Measurements from ENCODE around the gene TMTC2. TPM values are rescaled to one million over a fixed set of nuclear protein-coding genes. Genes with fewer than 3 reads are reported as not detected.

Gene TMTC2
- total RNA-seq, 2 donors from 2014 or later, result 4.7 to 9.0 TPM

GRCh38 chr12:82874945-82875344, 188.2 kb downstream of the TMTC2 start:
- H3K27ac Mint-ChIP-seq, result no peak overlapping the region

GRCh38 chr12:82876075-82876474, 189.4 kb downstream of the TMTC2 start:
- ATAC-seq (replicated peaks in 1 of 2), result no peak

More at GRCh38 chr12:82874945-82875344, 188.2 kb downstream of the TMTC2 start:
- Mint-ChIP-seq H3K27me3 (ENCODE audit: low read depth) (no peaks in the 10 kb centered on the region), H3K36me3 (ENCODE audit: insufficient read depth in 2 of 2) (peaks cover 0 to 2% of the 10 kb centered on the region in 2 donors), H3K9me3 (peaks cover 0 to 2% of the 10 kb centered on the region in 2 donors), H3K4me1 (ENCODE audit: low read depth) (no peaks in the 10 kb centered on the region), H3K4me3 (no peak overlapping the region)
- DNase-seq (peak in 1 of 2 donors; percentile 3), ATAC-seq (replicated peaks in 1 of 2) (peak; percentile 80 to 95)

GRCh38 chr12:82877963-82878362, 191.3 kb downstream of the TMTC2 start:
- peaks cover 0 to 2% of the 10 kb centered on the region in 2 donors for H3K9me3 Mint-ChIP-seq
- H3K4me1 Mint-ChIP-seq (ENCODE audit: low read depth), result no peaks in the 10 kb centered on the region
- H3K27me3 Mint-ChIP-seq (ENCODE audit: low read depth), result no peaks in the 10 kb centered on the region
- ATAC-seq (replicated peaks in 1 of 2), result peak in 1 of 2 donors; percentile 29
- no peak overlapping the region for H3K27ac Mint-ChIP-seq
- peaks cover 0 to 2% of the 10 kb centered on the region in 2 donors for H3K36me3 Mint-ChIP-seq (ENCODE audit: insufficient read depth in 2 of 2)
- no peak overlapping the region for H3K4me3 Mint-ChIP-seq
- DNase-seq, result no peak

More at GRCh38 chr12:82876075-82876474, 189.4 kb downstream of the TMTC2 start:
- H3K4me3 Mint-ChIP-seq, result no peak overlapping the region
- no peak for DNase-seq
- peaks cover 0 to 2% of the 10 kb centered on the region in 2 donors for H3K9me3 Mint-ChIP-seq
- H3K27me3 Mint-ChIP-seq (ENCODE audit: low read depth), result no peaks in the 10 kb centered on the region
- peak overlapping the region; percentile 85 for H3K27ac Mint-ChIP-seq
- H3K4me1 Mint-ChIP-seq (ENCODE audit: low read depth), result no peaks in the 10 kb centered on the region
- H3K36me3 Mint-ChIP-seq (ENCODE audit: insufficient read depth in 2 of 2), result peaks cover 0 to 2% of the 10 kb centered on the region in 2 donors

GRCh38 chr12:82880442-82880901, 193.8 kb downstream of the TMTC2 start:
- peaks cover 0 to 2% of the 10 kb centered on the region in 2 donors for H3K36me3 Mint-ChIP-seq (ENCODE audit: insufficient read depth in 2 of 2)
- no peak for DNase-seq
- ATAC-seq (replicated peaks in 1 of 2), result no peak
- H3K4me3 Mint-ChIP-seq, result no peak overlapping the region
- H3K4me1 Mint-ChIP-seq (ENCODE audit: low read depth), result no peaks in the 10 kb centered on the region
- H3K27me3 Mint-ChIP-seq (ENCODE audit: low read depth), result no peaks in the 10 kb centered on the region
- H3K27ac Mint-ChIP-seq, result no peak overlapping the region
- peaks cover 0 to 2% of the 10 kb centered on the region in 2 donors for H3K9me3 Mint-ChIP-seq

GRCh38 chr12:82883394-82884355, 197.0 kb downstream of the TMTC2 start:
- no peaks in the 10 kb centered on the region for H3K36me3 Mint-ChIP-seq (ENCODE audit: insufficient read depth in 2 of 2)
- no peak overlapping the region for H3K27ac Mint-ChIP-seq
- no peak for DNase-seq
- H3K9me3 Mint-ChIP-seq, result no peaks in the 10 kb centered on the region
- ATAC-seq (replicated peaks in 1 of 2), result no peak
- no peaks in the 10 kb centered on the region for H3K27me3 Mint-ChIP-seq (ENCODE audit: low read depth)
- H3K4me1 Mint-ChIP-seq (ENCODE audit: low read depth), result no peaks in the 10 kb centered on the region
- H3K4me3 Mint-ChIP-seq, result no peak overlapping the region

- H3K36me3 Mint-ChIP-seq (ENCODE audit: insufficient read depth in 2 of 2), result no peaks in the 10 kb centered on the region
- no peaks in the 10 kb centered on the region for H3K9me3 Mint-ChIP-seq
- no peak for ATAC-seq (replicated peaks in 1 of 2)
- H3K27ac Mint-ChIP-seq, result no peak overlapping the region
- H3K4me3 Mint-ChIP-seq, result no peak overlapping the region
- no peaks in the 10 kb centered on the region for H3K4me1 Mint-ChIP-seq (ENCODE audit: low read depth)
- no peak for DNase-seq
- H3K27me3 Mint-ChIP-seq (ENCODE audit: low read depth), result no peaks in the 10 kb centered on the region
These were observed 200.1 kb downstream of the TMTC2 start for GRCh38 chr12:82886671-82887340.

- H3K4me1 Mint-ChIP-seq (ENCODE audit: low read depth), result no peaks in the 10 kb centered on the region
- no peaks in the 10 kb centered on the region for H3K36me3 Mint-ChIP-seq (ENCODE audit: insufficient read depth in 2 of 2)
- H3K9me3 Mint-ChIP-seq, result no peaks in the 10 kb centered on the region
- no peak overlapping the region for H3K4me3 Mint-ChIP-seq
- no peak for DNase-seq
- H3K27me3 Mint-ChIP-seq (ENCODE audit: low read depth), result no peaks in the 10 kb centered on the region
- no peak for ATAC-seq (replicated peaks in 1 of 2)
- H3K27ac Mint-ChIP-seq, result no peak overlapping the region
These were observed 207.2 kb downstream of the TMTC2 start for GRCh38 chr12:82893896-82894295.

GRCh38 chr12:82896277-82896676, 209.6 kb downstream of the TMTC2 start:
- no peak for DNase-seq
- ATAC-seq (replicated peaks in 1 of 2), result no peak
- Mint-ChIP-seq H3K27ac (no peak overlapping the region), H3K36me3 (ENCODE audit: insufficient read depth in 2 of 2) (no peaks in the 10 kb centered on the region), H3K9me3 (peaks cover 0 to 1% of the 10 kb centered on the region in 2 donors), H3K27me3 (ENCODE audit: low read depth) (no peaks in the 10 kb centered on the region), H3K4me1 (ENCODE audit: low read depth) (no peaks in the 10 kb centered on the region), H3K4me3 (no peak overlapping the region)

- Mint-ChIP-seq H3K4me3 (no peak overlapping the region), H3K4me1 (ENCODE audit: low read depth) (no peaks in the 10 kb centered on the region), H3K27me3 (ENCODE audit: low read depth) (no peaks in the 10 kb centered on the region), H3K9me3 (peaks cover 0 to 1% of the 10 kb centered on the region in 2 donors), H3K27ac (no peak overlapping the region), H3K36me3 (ENCODE audit: insufficient read depth in 2 of 2) (no peaks in the 10 kb centered on the region)
- DNase-seq (no peak), ATAC-seq (replicated peaks in 1 of 2) (no peak)
These were observed 210.3 kb downstream of the TMTC2 start for GRCh38 chr12:82896979-82897378.

- Mint-ChIP-seq H3K9me3 (peaks cover 0 to 1% of the 10 kb centered on the region in 2 donors), H3K4me1 (ENCODE audit: low read depth) (no peaks in the 10 kb centered on the region), H3K27ac (no peak overlapping the region), H3K27me3 (ENCODE audit: low read depth) (no peaks in the 10 kb centered on the region), H3K36me3 (ENCODE audit: insufficient read depth in 2 of 2) (no peaks in the 10 kb centered on the region), H3K4me3 (no peak overlapping the region)
- ATAC-seq (replicated peaks in 1 of 2) (no peak), DNase-seq (no peak)
These were observed 211.7 kb downstream of the TMTC2 start for GRCh38 chr12:82898441-82898840.

- ATAC-seq (replicated peaks in 1 of 2), result peak in 1 of 2 donors; percentile 32
- no peak for DNase-seq
- H3K36me3 Mint-ChIP-seq (ENCODE audit: insufficient read depth in 2 of 2), result peaks cover 0 to 4% of the 10 kb centered on the region in 2 donors
- H3K27me3 Mint-ChIP-seq (ENCODE audit: low read depth), result no peaks in the 10 kb centered on the region
- H3K27ac Mint-ChIP-seq, result no peak overlapping the region
- H3K4me1 Mint-ChIP-seq (ENCODE audit: low read depth), result no peaks in the 10 kb centered on the region
- H3K4me3 Mint-ChIP-seq, result no peak overlapping the region
- no peaks in the 10 kb centered on the region for H3K9me3 Mint-ChIP-seq
These were observed 217.6 kb downstream of the TMTC2 start for GRCh38 chr12:82904219-82904790.

- ATAC-seq (replicated peaks in 1 of 2), result no peak
- H3K36me3 Mint-ChIP-seq (ENCODE audit: insufficient read depth in 2 of 2), result no peaks in the 10 kb centered on the region
- H3K9me3 Mint-ChIP-seq, result no peaks in the 10 kb centered on the region
- H3K4me1 Mint-ChIP-seq (ENCODE audit: low read depth), result no peaks in the 10 kb centered on the region
- no peak for DNase-seq
- no peak overlapping the region for H3K4me3 Mint-ChIP-seq
- H3K27me3 Mint-ChIP-seq (ENCODE audit: low read depth), result no peaks in the 10 kb centered on the region
- H3K27ac Mint-ChIP-seq, result no peak overlapping the region
These were observed 223.7 kb downstream of the TMTC2 start for GRCh38 chr12:82910246-82910893.
